HG03342 (cell line): Measurements from ENCODE around the gene MGAT1.
"Not testable (repeated sequence)": the region's sequence is repeated elsewhere in the genome, so short reads cannot be mapped to it uniquely, and the experiment has no call there.

Experiments
- ATAC-seq: cut with Tn5 transposase; IDR thresholded peaks from one replicate; pipeline ENCODE4 v1.9.1; 2021; ENCODE audit warnings: mild to moderate bottlenecking, moderate library complexity; ENCODE audit not compliant: unreplicated experiment

The MGAT1 gene

DNA sequence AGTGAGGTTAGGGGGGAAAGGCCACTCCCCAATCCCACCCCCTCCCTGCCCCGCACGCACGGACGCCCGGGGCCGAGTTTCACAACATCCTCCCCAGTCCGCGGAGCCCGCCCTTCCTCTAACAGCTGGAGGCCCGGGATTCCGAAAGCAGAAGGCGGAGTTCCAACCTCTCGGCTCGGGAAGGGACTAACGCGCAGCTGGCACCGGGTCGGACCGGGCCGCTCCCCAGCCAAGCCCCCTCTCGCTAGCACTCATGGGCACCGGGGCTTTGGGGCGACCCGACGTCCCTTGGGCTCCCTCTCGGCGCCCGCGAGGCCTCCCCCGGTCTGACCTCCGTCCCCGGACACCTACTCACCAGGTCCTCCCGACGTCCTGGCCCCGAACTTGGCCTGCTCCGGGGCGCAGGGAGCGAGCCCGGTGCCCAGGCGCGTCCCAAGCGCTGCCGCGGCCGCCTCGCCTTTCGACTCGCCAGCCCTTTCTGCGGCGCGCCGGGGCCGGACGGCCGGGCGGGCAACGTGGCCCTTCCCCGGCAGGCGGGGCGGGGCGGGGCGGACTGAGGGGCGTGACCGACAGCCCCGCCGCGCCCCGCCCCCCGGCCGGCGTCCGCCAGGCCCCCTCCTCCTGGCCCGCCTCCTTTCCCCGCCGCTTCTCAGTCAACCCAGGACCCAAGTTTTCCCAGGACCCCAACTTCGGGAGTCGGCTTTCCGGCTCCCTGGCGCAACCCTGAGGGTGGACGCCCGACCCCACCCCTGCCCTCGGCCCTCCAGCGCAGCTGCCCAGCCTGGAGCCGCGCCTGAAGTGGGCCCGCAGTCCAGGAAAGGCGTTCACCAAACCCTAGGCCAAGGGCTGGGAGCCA, at the start of gene MGAT1:
MGAT1 (minus strand) TSS at position 482 of the 856 bp plus-strand sequence. CDS start 9,835 bp downstream, outside the sequence.
- peak; percentile 44 for ATAC-seq

- no peak for ATAC-seq
Measured at GRCh38 chr5:180850434-180851078, 48.0 kb upstream of the MGAT1 start.

DNA sequence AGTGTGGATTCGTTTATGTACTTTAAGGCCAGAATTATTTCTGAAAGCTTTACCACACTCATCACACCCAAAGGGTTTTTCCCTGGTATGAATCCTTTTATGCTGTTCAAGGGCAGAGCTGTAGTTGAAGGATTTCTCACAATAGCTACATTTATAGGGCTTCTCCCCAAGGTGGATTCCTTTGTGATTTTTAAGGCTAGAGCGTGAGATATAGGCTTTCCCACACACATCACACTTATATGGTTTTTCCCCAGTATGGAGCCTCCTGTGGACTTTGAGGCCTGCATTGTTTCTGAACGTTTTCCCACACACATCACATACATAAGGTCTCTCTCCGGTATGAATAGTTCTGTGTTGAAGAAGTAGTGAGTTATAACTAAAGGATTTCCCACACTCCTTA, 47.2 kb upstream of the MGAT1 start:
- ATAC-seq, result no peak

- ATAC-seq, result no peak
Measured at GRCh38 chr5:180848878-180849277, 46.3 kb upstream of the MGAT1 start.

DNA sequence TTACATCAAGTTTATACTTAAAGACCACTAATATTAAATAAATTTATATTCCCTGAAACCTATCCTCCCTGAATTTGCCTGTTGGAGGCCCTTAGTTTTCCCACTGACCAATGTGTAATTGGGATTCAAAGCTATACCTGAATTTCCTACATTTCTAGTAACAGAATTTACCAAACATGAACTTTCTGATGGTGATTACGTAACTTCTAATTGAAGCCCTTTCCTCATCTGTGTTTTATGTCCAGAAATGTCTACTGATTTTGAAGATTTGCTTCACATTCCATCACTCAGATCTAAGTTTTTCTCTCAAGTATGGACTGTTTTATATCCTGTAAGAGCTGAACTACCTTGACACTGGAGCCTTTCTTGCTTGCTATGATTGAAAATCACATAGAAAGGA, 45.7 kb upstream of the MGAT1 start:
- no peak for ATAC-seq

DNA sequence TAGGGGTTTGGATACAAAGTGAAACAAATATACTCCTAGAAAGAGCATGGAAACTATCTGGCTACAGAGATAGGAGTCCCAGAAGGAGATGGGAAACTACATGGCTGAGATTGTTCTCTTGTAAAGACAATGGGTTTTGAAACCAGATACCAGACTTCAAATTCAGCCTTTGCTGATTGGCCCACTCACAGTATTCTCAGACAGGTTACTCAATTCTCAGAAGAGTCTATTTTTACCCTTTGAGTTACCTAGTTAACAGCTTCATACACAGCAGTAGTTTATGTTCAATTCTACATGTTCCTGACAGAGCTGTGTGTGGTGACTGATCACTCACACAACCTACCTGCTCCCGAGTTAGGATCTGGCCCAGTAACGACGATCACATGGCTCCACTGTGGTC, 44.4 kb upstream of the MGAT1 start:
- no peak for ATAC-seq

DNA sequence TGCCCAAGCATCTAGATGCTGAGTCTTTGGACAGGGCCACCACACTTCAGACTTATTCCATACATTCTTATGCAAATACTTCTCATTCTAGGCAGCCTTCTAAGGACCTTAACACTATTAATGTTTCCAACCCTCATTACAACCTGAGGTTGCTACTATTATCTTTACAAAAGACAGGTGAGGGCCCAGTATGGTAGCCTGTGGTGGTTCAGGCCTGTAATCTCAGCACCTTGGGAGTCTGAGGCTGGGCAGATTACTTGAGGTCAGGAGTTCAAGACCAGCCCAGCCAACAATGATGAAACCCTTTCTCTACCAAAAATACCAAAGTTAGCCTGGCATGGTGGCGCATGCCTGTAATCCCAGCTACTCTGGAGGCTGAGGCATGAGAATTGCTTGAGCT, 42.3 kb upstream of the MGAT1 start:
- ATAC-seq, result no peak

GRCh38 chr5:180844432-180844831, 41.8 kb upstream of the MGAT1 start:
- no peak for ATAC-seq

DNA sequence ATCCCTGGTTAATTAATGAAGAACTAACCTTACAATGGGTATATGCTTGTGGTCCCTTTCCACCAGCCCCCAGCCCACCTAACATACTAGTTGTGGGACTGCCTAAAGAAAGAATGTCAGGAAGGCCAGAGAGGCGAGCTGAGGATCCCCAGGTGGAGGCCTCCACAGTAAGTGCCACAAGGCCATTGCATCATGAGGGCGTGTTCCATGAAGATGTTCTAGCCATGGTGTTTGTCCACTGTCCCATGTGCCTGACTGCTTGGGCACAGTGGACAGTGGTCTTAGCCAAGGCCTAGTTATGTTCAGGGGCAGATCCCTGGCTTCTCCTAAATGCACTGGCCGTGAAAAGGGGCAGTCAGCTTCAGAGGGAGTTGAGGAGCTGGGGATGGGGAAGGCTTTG, 37.3 kb upstream of the MGAT1 start:
- ATAC-seq, result no peak

DNA sequence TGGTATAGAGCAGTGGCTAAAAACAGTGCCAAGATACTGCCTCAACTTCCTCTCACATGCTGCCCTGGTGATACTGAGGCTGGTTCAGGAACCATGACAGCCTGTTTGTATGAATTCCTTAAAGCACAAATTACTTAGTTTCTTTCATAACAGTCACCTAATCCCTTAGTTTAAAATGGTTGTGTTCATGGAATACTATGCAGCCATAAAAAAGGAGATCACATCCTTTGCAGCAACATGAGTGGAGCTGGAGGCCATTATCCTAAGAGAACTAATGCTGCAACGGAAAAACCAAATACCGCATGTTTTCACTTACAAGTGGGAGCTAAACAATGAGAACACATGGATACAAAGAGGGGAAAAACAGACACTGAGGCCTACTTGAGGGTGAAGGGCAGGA, 36.6 kb upstream of the MGAT1 start:
- ATAC-seq, result no peak

DNA sequence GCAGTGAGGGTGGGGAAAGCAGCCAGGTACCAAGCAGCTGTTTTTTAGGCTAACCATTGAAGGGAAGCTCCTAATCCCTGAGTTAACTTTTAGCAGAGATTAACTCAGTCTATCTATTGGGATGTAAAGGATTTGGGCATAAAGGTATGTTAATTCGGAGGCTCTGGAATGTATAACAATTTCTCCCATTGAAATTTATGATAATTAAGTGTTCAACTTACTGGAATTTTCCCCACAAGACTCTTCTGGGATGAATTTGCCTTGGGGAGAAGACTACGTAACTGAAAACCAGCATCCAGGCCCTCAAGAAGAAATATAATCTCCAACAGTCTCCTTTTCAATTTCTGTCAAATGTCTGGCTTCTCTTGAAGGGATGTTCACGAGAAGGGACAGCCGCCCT, 34.9 kb upstream of the MGAT1 start:
- no peak for ATAC-seq

GRCh38 chr5:180832638-180833068, 30.0 kb upstream of the MGAT1 start:
- peak; percentile 39 for ATAC-seq

DNA sequence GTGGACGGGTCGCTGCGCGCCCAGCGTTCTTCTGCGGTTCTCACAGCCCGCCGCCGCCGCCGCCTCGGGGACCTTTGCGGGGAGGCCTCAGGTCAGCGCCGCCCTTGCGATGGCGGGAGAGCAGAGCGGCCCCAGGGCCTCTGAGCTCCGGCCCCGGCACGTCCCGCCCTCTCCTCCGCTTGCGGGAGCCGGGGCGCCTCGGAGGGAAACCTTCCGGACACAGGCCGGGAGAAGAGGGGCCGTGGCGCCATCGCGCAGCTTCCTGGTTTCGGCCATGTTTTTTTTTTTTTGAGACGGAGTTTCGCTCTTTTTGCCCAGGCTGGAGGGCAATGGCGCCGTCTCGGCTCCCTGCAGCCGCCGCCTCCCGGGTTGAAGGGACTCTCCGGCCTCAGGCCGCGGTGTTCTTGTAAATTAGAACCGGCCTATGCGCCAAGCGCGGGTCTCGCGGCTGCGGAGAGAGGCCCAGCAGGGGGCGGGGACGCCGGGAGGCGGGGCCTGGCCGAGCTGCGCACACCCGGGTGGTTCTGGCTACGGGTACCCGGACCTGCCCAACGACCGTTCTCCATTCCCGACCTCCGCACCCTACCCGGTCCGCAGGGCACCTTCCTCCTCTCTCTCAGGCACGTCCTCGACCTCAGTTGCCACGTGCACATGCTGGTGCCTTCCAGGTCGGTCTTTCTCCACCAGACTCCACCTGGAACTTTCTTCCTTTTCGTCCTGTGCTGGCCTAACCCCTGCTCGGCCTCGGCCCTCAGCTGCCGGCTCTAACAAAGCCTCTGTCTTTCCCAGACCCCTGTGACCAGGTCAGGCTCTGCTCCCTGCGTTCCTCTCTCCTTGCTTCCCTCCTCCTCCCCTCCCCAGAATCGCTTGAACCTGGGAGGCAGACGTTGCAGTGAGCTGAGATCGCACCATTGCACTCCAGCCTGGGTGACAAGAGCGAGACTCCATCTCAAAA, 28.8 kb upstream of the MGAT1 start:
- peak; percentile 73 for ATAC-seq

DNA sequence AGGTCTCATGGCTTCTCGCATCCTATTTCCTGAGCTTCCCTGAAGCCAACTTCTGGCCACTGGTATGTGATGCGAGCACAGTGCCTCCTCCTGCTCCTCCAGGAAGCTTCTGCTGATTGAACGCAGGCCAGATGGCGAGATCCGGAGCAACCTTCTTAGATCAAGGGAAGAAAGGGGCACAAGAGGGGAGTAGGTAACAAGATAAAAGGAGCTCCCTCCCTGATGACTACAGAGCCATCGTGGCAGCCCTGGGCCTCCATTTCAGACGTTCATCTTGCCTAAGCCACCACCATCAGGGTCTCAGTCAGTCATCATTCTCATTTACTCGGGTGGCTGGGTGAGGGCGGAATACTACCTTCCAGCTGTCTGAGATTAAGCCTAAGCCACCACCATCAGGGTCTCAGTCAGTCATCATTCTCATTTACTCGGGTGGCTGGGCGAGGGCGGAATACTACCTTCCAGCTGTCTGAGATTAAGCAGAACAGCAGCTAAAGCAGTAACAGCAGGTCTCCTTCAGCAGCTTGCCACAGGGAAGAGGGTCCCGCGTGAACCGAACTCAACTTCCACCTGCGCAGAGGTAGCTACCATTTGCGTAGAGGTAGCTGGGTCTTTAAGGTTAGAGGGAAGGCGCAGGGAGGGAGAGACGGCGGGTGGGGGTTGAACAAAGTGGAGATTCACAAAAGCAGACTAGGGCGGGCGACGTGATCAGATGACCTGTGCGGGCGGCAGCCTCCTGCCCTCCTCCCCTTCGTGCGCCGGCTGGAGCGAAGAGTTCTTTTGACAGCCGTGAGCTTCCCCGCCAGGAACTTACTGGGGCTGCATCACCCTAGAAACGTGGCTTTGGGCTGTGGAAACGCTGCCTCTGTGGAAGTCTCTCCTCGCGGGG, 27.9 kb upstream of the MGAT1 start:
- ATAC-seq, result peak; percentile 51

DNA sequence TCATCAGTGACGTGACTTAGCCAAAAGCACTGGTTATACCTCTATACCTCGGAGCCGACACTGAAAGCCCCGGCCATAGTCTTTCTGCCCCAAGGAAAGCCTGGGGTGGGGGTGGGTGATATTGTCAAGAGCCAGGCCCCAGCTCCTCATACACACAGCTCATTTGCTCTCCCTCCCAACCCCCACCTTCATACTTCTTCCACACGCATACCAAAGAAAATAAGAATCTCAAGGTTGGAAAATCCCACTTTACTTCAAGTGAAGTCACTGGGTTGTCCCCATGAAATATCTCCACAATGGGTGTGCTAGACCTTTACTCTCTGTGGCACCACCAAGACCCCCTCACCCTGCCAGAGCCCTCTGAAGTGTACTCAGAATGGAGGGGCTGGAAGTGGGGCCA, 27.1 kb upstream of the MGAT1 start:
- no peak for ATAC-seq

DNA sequence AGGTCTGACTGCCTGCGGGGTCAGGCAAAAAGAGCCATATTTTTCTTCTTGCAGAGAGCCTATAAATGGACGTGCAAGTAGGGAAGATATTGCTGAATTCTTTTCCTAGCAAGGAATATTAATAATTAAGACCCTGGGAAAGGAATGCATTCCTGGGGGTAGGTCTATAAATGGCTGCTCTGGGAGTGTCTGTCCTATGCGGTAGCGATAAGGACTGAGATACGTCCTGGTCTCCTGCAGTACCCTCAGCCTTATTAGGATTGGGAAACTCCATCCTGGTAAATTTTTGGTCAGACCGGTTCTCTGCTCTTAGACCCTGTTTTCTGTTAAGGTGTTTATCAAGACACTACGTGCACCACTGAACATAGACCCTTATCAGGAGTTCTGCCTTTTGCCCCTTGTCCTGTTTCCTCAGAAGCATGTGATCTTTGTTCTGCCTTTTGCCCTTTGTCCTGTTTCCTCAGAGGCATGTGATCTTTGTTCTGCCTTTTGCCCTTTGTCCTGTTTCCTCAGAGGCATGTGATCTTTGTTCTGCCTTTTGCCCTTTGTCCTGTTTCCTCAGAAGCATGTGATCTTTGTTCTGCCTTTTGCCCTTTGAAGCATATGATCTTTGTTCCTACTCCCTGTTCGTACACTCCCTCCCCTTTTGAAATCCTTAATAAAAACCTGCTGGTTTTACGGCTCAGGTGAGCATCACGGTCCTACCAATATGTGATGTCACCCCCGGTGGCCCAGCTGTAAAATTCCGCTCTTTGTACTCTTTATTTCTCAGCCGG, 26.3 kb upstream of the MGAT1 start:
- not testable (repeated sequence) for ATAC-seq

- ATAC-seq, result not testable (repeated sequence)
Measured at GRCh38 chr5:180827374-180827773, 24.8 kb upstream of the MGAT1 start.

GRCh38 chr5:180825768-180826525, 23.3 kb upstream of the MGAT1 start:
- ATAC-seq, result no peak
